Measurements from ENCODE around the gene NOP53. TPM values are rescaled to one million over a fixed set of nuclear protein-coding genes. Genes with fewer than 3 reads are reported as not detected.

NOP53 gene
- total and polyA plus RNA-seq, 9 of the 15 experiments (the other 6 are each of a cell fraction or from before 2014, with no cell fraction given) = 6.5 to 274 (median 145) TPM

DNA sequence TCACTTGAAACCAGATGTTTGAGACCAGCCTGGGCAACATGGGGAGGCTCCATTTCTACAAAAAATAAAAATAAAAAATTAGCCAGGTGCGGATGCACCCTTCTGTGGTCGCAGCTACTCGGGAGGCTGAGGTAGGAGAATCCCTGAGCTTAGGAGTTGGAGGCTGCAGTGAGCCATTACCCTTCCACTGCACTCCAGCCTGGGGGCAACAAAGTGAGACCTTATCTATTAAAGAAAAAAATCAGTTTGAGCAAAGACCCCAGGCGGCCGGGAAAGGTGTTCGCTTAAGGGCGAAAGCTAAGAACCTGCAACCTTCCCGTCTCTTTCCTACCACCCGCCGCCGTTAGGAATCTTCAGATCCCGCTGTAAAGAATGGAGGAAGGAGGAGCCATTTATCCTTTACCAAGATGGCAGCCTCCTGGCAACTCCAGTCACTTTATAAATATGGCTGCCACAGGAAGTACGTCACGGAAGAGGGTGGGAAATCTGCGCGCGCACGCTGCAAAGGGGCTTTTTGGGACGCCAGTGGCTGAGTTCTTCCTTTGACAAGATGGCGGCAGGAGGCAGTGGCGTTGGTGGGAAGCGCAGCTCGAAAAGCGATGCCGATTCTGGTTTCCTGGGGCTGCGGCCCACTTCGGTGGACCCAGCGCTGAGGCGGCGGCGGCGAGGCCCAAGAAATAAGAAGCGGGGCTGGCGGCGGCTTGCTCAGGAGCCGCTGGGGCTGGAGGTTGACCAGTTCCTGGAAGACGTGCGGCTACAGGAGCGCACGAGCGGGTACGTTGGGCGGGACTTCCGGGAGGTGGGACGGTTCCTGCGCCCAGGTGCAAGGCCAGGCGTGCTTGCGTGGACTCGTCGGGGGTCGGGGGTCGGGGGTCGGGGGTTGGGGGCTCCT, at the start of gene NOP53 (continued):
- TF ChIP-seq RBFOX2 (IDR thresholded peaks at IDR 0.05; ENCODE audit: low read depth, low read length) = peak; percentile 98
- TF ChIP-seq SP1 (CRISPR knock-in tag; IDR thresholded peaks at IDR 0.05) = peak; percentile 92
- no peak for TF ChIP-seq TBL1XR1 (IDR thresholded peaks at IDR 0.05; ENCODE audit: low read length in 2 of 2)
- TF ChIP-seq, protein P1, sequence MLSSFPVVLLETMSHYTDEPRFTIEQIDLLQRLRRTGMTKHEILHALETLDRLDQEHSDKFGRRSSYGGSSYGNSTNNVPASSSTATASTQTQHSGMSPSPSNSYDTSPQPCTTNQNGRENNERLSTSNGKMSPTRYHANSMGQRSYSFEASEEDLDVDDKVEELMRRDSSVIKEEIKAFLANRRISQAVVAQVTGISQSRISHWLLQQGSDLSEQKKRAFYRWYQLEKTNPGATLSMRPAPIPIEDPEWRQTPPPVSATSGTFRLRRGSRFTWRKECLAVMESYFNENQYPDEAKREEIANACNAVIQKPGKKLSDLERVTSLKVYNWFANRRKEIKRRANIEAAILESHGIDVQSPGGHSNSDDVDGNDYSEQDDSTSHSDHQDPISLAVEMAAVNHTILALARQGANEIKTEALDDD (IDR thresholded peaks at IDR 0.05) = no peak
- no peak; the same call in 1 of the 2 replicates for TF ChIP-seq CBX1 (IDR thresholded peaks at IDR 0.05; ENCODE audit: low read depth)
- no peak for TF ChIP-seq NFXL1 (CRISPR knock-in tag; IDR thresholded peaks at IDR 0.05)
- TF ChIP-seq CXXC5 (CRISPR knock-in tag; IDR thresholded peaks at IDR 0.05) = peak; percentile 97
- no peak for TF ChIP-seq ZNF830 (CRISPR knock-in tag; IDR thresholded peaks at IDR 0.05)
- TF ChIP-seq, protein P2, sequence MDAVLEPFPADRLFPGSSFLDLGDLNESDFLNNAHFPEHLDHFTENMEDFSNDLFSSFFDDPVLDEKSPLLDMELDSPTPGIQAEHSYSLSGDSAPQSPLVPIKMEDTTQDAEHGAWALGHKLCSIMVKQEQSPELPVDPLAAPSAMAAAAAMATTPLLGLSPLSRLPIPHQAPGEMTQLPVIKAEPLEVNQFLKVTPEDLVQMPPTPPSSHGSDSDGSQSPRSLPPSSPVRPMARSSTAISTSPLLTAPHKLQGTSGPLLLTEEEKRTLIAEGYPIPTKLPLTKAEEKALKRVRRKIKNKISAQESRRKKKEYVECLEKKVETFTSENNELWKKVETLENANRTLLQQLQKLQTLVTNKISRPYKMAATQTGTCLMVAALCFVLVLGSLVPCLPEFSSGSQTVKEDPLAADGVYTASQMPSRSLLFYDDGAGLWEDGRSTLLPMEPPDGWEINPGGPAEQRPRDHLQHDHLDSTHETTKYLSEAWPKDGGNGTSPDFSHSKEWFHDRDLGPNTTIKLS (IDR thresholded peaks at IDR 0.05; ENCODE audit: borderline replicate concordance, low read depth) = peak; percentile 73
- TF ChIP-seq ARNT (IDR thresholded peaks at IDR 0.05) = 0 out of 4 replicates have a peak, but pooled peaks of 1 of the 2 experiments have one; percentile 31
- TF ChIP-seq, protein P3, sequence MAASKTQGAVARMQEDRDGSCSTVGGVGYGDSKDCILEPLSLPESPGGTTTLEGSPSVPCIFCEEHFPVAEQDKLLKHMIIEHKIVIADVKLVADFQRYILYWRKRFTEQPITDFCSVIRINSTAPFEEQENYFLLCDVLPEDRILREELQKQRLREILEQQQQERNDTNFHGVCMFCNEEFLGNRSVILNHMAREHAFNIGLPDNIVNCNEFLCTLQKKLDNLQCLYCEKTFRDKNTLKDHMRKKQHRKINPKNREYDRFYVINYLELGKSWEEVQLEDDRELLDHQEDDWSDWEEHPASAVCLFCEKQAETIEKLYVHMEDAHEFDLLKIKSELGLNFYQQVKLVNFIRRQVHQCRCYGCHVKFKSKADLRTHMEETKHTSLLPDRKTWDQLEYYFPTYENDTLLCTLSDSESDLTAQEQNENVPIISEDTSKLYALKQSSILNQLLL (CRISPR knock-in tag; IDR thresholded peaks at IDR 0.05; ENCODE audit: borderline replicate concordance) = no peak
- TF ChIP-seq ZNF561 (CRISPR knock-in tag; conservative IDR thresholded peaks at IDR 0.05) = no peak
- no peak for TF ChIP-seq KDM1A (IDR thresholded peaks at IDR 0.05)
- TF ChIP-seq HNRNPLL (IDR thresholded peaks at IDR 0.05; ENCODE audit: low read depth, low read length, poor library complexity, severe bottlenecking) = peak; percentile 53
- TF ChIP-seq, protein P4, sequence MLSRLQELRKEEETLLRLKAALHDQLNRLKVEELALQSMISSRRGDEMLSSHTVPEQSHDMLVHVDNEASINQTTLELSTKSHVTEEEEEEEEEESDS (CRISPR knock-in tag; IDR thresholded peaks at IDR 0.05) = no peak
- TF ChIP-seq, protein P5, sequence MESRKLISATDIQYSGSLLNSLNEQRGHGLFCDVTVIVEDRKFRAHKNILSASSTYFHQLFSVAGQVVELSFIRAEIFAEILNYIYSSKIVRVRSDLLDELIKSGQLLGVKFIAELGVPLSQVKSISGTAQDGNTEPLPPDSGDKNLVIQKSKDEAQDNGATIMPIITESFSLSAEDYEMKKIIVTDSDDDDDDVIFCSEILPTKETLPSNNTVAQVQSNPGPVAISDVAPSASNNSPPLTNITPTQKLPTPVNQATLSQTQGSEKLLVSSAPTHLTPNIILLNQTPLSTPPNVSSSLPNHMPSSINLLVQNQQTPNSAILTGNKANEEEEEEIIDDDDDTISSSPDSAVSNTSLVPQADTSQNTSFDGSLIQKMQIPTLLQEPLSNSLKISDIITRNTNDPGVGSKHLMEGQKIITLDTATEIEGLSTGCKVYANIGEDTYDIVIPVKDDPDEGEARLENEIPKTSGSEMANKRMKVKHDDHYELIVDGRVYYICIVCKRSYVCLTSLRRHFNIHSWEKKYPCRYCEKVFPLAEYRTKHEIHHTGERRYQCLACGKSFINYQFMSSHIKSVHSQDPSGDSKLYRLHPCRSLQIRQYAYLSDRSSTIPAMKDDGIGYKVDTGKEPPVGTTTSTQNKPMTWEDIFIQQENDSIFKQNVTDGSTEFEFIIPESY (CRISPR knock-in tag; IDR thresholded peaks at IDR 0.05) = no peak
- no peak for TF ChIP-seq ZNF75A (CRISPR knock-in tag; IDR thresholded peaks at IDR 0.05)
- TF ChIP-seq ZNF133 (CRISPR knock-in tag; IDR thresholded peaks at IDR 0.05) = no peak
- peak; percentile 20; the same call in 1 of the 2 replicates for TF ChIP-seq TCF3 (CRISPR knock-in tag; IDR thresholded peaks at IDR 0.05)
- TF ChIP-seq ZNF324 (CRISPR knock-in tag; IDR thresholded peaks at IDR 0.05) = no peak
